ENCODE data around the gene RTN4R.

DNA sequence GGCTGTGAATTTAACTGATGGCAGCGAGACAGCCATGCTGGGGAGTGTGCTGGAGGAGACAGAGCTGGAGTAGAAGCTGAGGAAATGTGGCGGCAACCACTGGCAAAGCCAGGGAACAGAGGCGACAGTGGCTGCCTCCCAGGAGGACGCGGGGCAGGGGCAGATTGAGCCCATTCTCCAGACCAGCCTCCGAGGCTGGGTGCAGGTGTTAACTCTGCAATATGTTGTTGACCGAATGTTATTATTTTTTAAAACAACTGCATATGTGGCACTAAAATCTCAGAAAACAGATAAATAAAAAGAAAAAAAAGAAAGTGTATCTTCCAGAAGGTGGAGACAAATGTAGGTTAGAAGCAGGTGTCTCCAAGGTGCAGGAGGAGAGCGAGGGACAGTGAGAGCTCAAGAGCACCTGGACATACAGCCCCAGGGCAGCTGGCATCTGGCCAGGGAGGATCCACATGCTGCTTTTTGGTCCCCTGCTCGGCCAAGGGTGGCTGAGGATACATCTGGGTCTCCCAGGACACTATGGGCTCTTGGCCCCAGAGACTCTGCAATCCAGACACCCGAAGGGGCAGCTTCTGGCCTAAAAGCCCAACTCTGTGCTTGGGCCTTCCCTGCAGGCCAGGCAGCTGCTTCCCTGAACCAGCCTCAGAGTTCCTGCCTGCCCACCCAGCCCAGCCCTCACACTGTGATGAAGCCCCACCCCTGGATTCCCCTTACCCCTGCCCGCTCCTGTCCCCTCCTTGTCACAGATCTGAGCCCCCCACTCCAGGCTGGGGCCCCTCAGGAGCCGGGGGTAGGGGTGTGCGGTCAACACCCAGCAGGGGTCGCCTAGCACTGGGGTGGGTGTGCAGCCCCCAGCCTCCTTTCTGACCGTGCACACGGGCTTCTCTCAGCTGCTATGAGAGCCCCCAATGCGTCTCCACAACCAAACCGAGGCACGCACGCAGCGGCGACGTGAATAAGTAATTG, 12.9 kb downstream of the RTN4R start:
- TF ChIP-seq, protein P1, sequence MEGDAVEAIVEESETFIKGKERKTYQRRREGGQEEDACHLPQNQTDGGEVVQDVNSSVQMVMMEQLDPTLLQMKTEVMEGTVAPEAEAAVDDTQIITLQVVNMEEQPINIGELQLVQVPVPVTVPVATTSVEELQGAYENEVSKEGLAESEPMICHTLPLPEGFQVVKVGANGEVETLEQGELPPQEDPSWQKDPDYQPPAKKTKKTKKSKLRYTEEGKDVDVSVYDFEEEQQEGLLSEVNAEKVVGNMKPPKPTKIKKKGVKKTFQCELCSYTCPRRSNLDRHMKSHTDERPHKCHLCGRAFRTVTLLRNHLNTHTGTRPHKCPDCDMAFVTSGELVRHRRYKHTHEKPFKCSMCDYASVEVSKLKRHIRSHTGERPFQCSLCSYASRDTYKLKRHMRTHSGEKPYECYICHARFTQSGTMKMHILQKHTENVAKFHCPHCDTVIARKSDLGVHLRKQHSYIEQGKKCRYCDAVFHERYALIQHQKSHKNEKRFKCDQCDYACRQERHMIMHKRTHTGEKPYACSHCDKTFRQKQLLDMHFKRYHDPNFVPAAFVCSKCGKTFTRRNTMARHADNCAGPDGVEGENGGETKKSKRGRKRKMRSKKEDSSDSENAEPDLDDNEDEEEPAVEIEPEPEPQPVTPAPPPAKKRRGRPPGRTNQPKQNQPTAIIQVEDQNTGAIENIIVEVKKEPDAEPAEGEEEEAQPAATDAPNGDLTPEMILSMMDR (IDR thresholded peaks at IDR 0.05), result no peak
- TF ChIP-seq TCF7L2 (IDR thresholded peaks at IDR 0.05; ENCODE audit: low read depth, low read length), result no peak
- TF ChIP-seq, protein P2, sequence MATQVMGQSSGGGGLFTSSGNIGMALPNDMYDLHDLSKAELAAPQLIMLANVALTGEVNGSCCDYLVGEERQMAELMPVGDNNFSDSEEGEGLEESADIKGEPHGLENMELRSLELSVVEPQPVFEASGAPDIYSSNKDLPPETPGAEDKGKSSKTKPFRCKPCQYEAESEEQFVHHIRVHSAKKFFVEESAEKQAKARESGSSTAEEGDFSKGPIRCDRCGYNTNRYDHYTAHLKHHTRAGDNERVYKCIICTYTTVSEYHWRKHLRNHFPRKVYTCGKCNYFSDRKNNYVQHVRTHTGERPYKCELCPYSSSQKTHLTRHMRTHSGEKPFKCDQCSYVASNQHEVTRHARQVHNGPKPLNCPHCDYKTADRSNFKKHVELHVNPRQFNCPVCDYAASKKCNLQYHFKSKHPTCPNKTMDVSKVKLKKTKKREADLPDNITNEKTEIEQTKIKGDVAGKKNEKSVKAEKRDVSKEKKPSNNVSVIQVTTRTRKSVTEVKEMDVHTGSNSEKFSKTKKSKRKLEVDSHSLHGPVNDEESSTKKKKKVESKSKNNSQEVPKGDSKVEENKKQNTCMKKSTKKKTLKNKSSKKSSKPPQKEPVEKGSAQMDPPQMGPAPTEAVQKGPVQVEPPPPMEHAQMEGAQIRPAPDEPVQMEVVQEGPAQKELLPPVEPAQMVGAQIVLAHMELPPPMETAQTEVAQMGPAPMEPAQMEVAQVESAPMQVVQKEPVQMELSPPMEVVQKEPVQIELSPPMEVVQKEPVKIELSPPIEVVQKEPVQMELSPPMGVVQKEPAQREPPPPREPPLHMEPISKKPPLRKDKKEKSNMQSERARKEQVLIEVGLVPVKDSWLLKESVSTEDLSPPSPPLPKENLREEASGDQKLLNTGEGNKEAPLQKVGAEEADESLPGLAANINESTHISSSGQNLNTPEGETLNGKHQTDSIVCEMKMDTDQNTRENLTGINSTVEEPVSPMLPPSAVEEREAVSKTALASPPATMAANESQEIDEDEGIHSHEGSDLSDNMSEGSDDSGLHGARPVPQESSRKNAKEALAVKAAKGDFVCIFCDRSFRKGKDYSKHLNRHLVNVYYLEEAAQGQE (IDR thresholded peaks at IDR 0.05; ENCODE audit: insufficient read depth in 1 of 2, low read depth in 2 of 2, low read length in 1 of 2), result no peak

Measured in Panc1 (cell line).